Endothelial cell of umbilical vein (primary cell): Measurements from ENCODE around the gene NEDD4L.
A peak's percentile ranks its signal among the peaks of the same experiment; 100 is the strongest.

ENCODE experiments used
- MAX ChIP-seq: IDR thresholded peaks from 2 replicates; pipeline ENCODE4 v1.6.1; 2011; ENCODE audit not compliant: insufficient read depth, insufficient read length
- POLR2A ChIP-seq: IDR thresholded peaks from 2 replicates; pipeline ENCODE4 v1.6.1; 2012; ENCODE audit warnings: low read depth, mild to moderate bottlenecking, control low read depth, low read length
- POLR2AphosphoS5 ChIP-seq: IDR thresholded peaks from 2 replicates; pipeline ENCODE4 v1.6.1; 2012; ENCODE audit warnings: low read depth, mild to moderate bottlenecking, control low read depth, low read length, moderate library complexity; ENCODE audit not compliant: insufficient read depth
- TF ChIP-seq, protein P1 (sequence below), 2 donors: IDR thresholded peaks; 1 replicate in 1 of 2; 2 replicates in 1 of 2; pipeline ENCODE4 v1.5.1; 2011; ENCODE audit warnings: low read length in 2 of 2, mild to moderate bottlenecking in 2 of 2, moderate library complexity in 2 of 2, control low read depth in 1 of 2, inconsistent platforms in 1 of 2, low read depth in 1 of 2; ENCODE audit not compliant: insufficient read depth in 1 of 2; ENCODE audit errors: extremely low read depth in 1 of 2

DNA sequence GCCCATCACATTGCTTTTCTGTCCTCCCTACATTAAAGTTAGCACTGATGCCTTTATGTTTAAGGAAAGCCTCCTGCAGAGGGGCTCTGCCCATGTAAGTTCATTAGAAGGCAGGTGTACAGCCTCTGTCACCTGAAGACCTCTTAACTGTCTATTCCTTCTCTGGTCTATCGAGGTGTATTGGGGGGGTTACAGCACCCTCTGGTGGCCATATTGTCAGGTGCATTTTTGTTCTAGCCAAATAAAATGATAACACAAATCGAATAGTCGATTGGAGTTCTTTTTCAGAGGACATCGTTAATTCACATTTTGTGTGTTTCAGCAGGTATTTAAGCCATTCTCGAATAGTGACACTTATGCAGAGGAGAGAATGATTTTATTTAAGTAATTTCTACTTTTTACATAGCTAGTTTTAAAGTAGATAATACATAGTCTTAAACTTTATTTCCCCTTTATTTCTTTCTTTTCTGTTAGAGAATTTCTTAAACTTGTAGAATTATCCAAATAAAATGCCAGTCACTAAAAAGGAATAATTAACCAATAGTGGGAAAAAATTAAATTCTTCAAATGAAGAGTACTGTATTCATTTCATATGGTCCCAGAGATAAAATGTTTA, 136.8 kb downstream of the NEDD4L start:
- TF ChIP-seq, protein P1, sequence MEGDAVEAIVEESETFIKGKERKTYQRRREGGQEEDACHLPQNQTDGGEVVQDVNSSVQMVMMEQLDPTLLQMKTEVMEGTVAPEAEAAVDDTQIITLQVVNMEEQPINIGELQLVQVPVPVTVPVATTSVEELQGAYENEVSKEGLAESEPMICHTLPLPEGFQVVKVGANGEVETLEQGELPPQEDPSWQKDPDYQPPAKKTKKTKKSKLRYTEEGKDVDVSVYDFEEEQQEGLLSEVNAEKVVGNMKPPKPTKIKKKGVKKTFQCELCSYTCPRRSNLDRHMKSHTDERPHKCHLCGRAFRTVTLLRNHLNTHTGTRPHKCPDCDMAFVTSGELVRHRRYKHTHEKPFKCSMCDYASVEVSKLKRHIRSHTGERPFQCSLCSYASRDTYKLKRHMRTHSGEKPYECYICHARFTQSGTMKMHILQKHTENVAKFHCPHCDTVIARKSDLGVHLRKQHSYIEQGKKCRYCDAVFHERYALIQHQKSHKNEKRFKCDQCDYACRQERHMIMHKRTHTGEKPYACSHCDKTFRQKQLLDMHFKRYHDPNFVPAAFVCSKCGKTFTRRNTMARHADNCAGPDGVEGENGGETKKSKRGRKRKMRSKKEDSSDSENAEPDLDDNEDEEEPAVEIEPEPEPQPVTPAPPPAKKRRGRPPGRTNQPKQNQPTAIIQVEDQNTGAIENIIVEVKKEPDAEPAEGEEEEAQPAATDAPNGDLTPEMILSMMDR (IDR thresholded peaks at IDR 0.05; ENCODE audit: extremely low read depth in 1 of 2, insufficient read depth in 1 of 2, low read depth in 1 of 2, low read length in 2 of 2) = peak; percentile 75 to 77
- TF ChIP-seq POLR2A (no peak), POLR2AphosphoS5 (no peak), MAX (no peak)
